ENCODE data around the gene CXXC1.
"Not testable (repeated sequence)": the region's sequence is repeated elsewhere in the genome, so short reads cannot be mapped to it uniquely, and the experiment has no call there.

The CXXC1 gene

GRCh38 chr18:50274044-50274442, 13.4 kb downstream of the CXXC1 start:
- DNase-seq (ENCODE audit: low read depth): no peak

DNA sequence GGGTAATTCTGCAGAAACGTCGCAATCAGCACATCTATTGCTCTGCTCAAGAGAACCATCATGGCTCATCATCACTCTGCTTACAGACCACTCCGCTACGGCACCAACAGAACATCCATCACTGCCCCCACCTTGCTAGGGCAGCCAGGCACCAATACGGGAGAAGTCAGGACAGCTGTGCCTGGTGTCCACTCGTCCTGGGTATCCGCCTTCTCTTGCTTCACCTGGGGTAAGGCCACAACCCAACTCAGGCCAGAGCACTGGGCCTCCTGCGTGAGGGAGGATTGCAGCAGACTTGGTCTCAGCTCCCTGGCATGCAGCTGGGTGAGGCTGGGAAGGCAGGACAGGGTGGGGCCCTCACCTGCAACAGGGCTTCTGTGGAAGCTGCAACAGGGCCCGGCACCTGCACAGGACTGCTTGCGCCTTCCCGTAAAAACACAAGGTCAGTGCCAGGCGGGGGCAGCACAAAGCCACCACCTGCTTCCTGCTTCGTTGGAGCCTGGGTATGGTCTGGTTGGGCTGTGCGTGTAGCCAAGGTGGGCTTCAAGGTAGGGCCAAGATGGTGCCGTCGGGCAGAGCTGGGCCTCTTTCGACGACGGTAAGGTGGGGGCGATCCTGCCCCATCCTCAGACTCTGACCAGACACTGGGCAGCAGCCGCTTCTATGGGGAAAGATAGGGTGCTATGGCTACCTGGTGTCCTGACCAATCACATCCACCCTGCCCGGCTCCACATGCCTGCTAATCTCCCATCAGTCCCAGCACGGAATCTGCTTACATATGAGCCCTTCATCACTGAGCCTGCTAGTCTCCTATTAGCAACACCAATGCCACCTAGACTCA, 14.1 kb downstream of the CXXC1 start:
- DNase-seq (ENCODE audit: low read depth): no peak

DNA sequence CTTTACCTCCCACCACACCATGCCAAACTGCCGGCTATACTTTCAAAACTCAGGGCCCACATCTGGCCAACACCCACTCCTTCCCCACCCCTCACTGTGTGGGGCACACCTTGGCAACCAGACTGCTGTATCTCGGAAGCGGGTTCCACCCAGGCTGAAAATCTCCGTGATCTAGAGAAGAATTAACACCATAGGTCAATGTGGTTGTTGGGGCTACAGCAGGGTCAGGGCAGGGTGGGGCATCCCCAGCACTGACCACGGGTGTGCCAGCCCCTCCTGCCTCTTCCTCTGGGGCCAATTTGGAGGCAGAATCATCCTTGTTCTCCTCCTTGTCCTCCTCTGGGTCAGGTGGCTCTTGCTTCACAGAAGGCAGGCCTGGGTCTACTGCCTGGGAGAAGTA, 14.9 kb downstream of the CXXC1 start:
- no peak for DNase-seq (ENCODE audit: low read depth)

- DNase-seq (ENCODE audit: low read depth): no peak
Measured at GRCh38 chr18:50268022-50268747, 19.3 kb downstream of the CXXC1 start.

DNA sequence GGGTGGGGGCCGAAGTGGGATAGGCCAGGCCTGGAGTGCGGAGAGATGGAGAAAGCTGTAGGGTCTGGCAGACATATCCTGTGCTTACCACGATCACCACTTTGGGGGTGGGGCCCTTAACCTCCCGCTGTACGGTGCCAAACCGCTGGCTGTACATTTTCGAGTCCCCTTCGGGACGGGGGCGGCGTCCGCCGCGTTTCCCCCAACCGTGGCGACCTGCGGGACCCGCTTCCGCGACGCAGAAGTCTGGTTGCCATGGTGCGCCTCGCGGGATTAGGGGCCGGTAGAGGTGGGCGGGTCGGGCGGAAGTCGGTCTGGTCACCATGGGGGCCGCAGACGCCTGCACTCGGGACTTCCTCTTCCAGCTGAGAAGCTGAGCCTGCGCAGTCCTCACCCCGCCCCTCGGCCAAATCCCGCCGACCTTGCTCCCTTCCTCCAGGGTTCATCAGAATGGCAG, 21.2 kb downstream of the CXXC1 start, which contains the start of gene CFAP53:
Gene CFAP53, minus strand, starts transcription at position 248 of the 457 bp plus-strand sequence. Its CDS starts 91 bp downstream, at position 157.
- peak; percentile 90 for DNase-seq (ENCODE audit: low read depth)

DNA sequence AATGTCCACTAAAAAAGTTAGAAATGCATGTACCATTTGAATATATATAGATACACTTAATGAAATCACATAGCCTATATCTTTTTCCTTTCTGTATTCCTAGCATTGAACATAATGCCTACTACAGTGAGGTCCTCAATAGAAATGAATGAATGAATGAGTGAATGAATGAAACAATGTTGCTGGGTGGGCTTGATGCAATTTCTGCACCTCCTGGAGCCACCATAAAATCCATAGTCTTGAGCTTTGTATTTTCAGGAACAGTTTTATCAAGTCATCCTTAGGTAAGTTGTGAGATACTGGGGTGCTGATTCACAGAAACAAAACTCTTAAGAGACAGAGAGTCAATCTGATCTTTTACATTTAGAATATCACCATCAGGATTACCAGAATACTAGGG, 24.5 kb downstream of the CXXC1 start:
- no peak for DNase-seq (ENCODE audit: low read depth)

DNA sequence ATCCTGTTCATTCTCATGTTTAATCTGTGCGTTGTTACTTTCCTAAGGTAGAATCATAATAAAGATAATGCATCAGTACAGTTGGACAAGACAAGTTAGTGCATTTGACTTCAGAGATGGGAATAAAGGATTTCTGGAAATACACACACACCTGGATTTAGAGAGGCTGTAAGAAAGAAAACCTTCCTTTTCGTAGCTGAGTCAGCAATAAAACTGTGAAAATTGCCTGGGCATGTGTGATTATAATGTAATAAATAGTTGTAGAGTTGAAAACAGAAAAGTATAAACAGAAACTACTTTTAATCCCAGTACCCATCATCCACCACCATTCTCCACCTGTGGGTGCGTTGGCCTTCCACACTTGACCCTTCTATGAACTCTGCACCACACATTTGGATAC, 36.6 kb downstream of the CXXC1 start:
- no peak for DNase-seq (ENCODE audit: low read depth)

DNA sequence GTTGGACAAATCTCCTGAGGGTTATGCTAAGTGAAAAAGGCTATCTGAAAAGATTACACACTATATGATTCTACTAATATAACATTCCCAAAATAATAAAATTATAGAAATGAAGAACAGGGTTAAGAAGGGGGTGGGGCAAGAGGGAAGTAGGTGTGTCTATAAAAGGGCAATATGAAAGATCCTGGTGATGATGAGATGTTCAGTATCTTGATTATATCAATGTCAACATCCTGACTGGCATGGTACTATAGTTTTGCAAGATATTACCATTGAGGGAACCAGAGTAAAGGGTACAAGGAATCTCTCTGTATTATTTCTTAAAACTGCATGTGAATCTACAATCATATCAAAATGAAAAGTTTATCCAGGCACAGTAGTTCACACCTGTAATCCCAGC, 37.9 kb downstream of the CXXC1 start:
- DNase-seq (ENCODE audit: low read depth): no peak

GRCh38 chr18:50247561-50247960, 39.9 kb downstream of the CXXC1 start:
- no peak for DNase-seq (ENCODE audit: low read depth)

DNA sequence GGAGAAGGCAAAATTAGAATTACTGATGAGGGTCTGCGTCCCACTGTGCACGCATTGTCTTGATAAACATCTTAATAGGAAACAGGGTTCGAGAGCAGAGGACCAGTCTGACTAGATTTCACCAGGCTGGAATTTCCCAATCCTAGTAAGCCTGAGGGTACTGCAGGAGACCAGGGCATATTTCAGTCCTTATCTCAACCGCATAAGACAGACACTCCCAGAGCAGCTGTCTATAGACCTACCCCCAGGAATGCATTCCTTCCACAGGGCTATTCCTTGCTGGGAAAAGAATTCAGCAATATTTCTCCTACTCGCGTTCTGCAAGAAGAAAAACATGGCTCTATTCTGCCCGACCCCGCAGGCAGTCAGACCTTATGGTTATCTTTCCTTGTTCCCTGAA, 45.7 kb downstream of the CXXC1 start:
- DNase-seq (ENCODE audit: low read depth): not testable (repeated sequence)

- DNase-seq (ENCODE audit: low read depth): no peak
Measured at GRCh38 chr18:50240080-50240563, 47.4 kb downstream of the CXXC1 start.

- DNase-seq (ENCODE audit: low read depth): no peak
Measured at GRCh38 chr18:50232419-50232818, 55.1 kb downstream of the CXXC1 start.

Measured in EH (cell line).